Suprapubic skin (tissue), 4 donors: ENCODE results near the gene CCDC57.

ENCODE experiments used
- CTCF ChIP-seq, 2 donors: fragments of 200-600 bp in 1 of 2; fragments of 450-650 bp in 1 of 2; sonication (generic) in 1 of 2; IDR thresholded peaks; one replicate each; pipeline ENCODE4 v1.5.1; 2016 to 2019; ENCODE audit warnings: antibody characterized with exemption in 2 of 2, mild to moderate bottlenecking in 1 of 2, moderate library complexity in 1 of 2
- EP300 ChIP-seq: sonication (generic); formaldehyde crosslinking; IDR thresholded peaks from one replicate; pipeline ENCODE4 v1.6.1; 2017; ENCODE audit warnings: antibody characterized with exemption
- POLR2A ChIP-seq, 2 donors: fragments of 450-650 bp; IDR thresholded peaks; one replicate each; pipeline ENCODE4 v1.6.1; 2017; ENCODE audit warnings: antibody characterized with exemption in 2 of 2, mild to moderate bottlenecking in 2 of 2, moderate library complexity in 2 of 2
- POLR2AphosphoS5 ChIP-seq, 3 donors: sonication (generic); formaldehyde crosslinking; IDR thresholded peaks; one replicate each; pipeline ENCODE4 v1.6.1; 2017; ENCODE audit warnings: antibody characterized with exemption in 3 of 3

GRCh38 chr17:82146663-82147654 is 65.7 kb downstream of the CCDC57 start:
- TF ChIP-seq CTCF (IDR thresholded peaks at IDR 0.05) = no peak
- TF ChIP-seq POLR2A (IDR thresholded peaks at IDR 0.05) = no peak
- no peak for TF ChIP-seq POLR2AphosphoS5 (IDR thresholded peaks at IDR 0.05)
- TF ChIP-seq EP300 = no peak
